Sigmoid colon (tissue), 7 donors: ENCODE measurements around the gene TULP3. TPM values are rescaled to one million over a fixed set of nuclear protein-coding genes. Genes with fewer than 3 reads are reported as not detected.

Source experiments
- DNase-seq: peaks from one replicate; pipeline ENCODE4 v3.0.0-alpha.2; 2019
- H3K27ac ChIP-seq, 4 donors: fragments of 200-600 bp; sonication (generic); one replicate each; pipeline ENCODE4 v1.5.1; 2016 to 2019; ENCODE audit warnings: mild to moderate bottlenecking in 1 of 4
- H3K27me3 ChIP-seq, 3 donors: fragments of 200-600 bp; sonication (generic); one replicate each; pipeline ENCODE4 v1.5.1; 2019; ENCODE audit warnings: mild to moderate bottlenecking in 1 of 3
- H3K36me3 ChIP-seq, 4 donors: fragments of 200-600 bp; sonication (generic); one replicate each; pipeline ENCODE4 v1.5.1; 2016 to 2019
- H3K4me1 ChIP-seq, 4 donors: fragments of 200-600 bp; sonication (generic); one replicate each; pipeline ENCODE4 v1.5.1; 2017 to 2019
- H3K4me3 ChIP-seq, 4 donors: fragments of 200-600 bp; sonication (generic); one replicate each; pipeline ENCODE4 v1.5.1; 2017 to 2019; ENCODE audit warnings: mild to moderate bottlenecking in 2 of 4, moderate library complexity in 1 of 4
- H3K9me3 ChIP-seq, 4 donors: fragments of 200-600 bp in 3 of 4; sonication (generic) in 3 of 4; one replicate each; pipeline versions ENCODE4 v1.5.1 to v1.6.1; 2013 to 2019
- CTCF ChIP-seq, 4 experiments: fragments of 450-650 bp in 3 of 4; fragments of 200-600 bp in 1 of 4; IDR thresholded peaks; one replicate each; pipeline ENCODE4 v1.5.1; 2016 to 2019; ENCODE audit warnings: antibody characterized with exemption in 4 of 4, mild to moderate bottlenecking in 3 of 4, moderate library complexity in 2 of 4
- EP300 ChIP-seq, 4 donors: sonication (generic); formaldehyde crosslinking; IDR thresholded peaks; one replicate each; pipeline ENCODE4 v1.6.1; 2017; ENCODE audit warnings: antibody characterized with exemption in 4 of 4
- POLR2A ChIP-seq, 2 donors: fragments of 450-650 bp; IDR thresholded peaks; one replicate each; pipeline ENCODE4 v1.6.1; 2016; ENCODE audit warnings: antibody characterized with exemption in 2 of 2, mild to moderate bottlenecking in 2 of 2, moderate library complexity in 2 of 2
- POLR2AphosphoS5 ChIP-seq, 4 donors: sonication (generic); formaldehyde crosslinking; IDR thresholded peaks; one replicate each; pipeline ENCODE4 v1.6.1; 2017; ENCODE audit warnings: antibody characterized with exemption in 4 of 4
- whole genome bisulfite sequencing, 2 donors: extraction: QIAGEN DNeasy Blood & Tissue Kit; methylation state at CpG; one replicate each; pipeline ENCODE4 v1.1.7; 2013; 5-methylcytosine and 5-hydroxymethylcytosine counted together
- intact Hi-C: fragments of 100-400 bp; cut with DNase I; formaldehyde crosslinking; loops from one replicate; pipeline ENCODE4 v1.15.1; 2023
- polyA plus RNA-seq, 3 donors: library from polyadenylated mRNA; stranded (reverse); fragments of 200-250 nt; gene quantifications; one replicate each; pipeline ENCODE4 v1.2.3, GENCODE V29; 2013
- total RNA-seq, 4 donors: library from RNA; depleted of rRNA; stranded (reverse); fragments of >200 nt; gene quantifications; one replicate each; pipeline ENCODE4 v1.1.0, GENCODE V29; 2016
- donor health status: healthy with polysubstance abuse.
- donor health status: Bipolar disorder and iron deficiency.
- donor health status: healthy.

The TULP3 gene
- total and polyA plus RNA-seq, 7 donors = 3.0 to 32.1 (median 17.8) TPM

DNA sequence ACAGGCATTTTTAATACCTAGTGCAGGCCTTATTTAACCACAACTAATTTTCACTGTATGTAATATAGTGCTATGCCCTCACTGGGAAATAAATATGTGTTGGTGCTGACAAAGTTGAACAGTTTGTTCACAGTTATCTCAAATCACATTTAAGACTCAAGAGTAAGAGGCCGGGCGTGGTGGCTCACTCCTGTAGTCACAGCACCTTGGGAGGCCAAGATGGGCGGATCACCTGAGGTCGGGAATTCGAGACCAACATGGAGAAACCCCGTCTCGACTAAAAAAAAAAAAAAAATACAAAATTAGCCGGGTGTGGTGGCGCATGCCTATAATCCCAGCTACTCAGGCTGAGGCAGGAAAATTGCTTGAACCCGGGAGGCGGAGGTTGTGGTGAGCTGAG lies 45.6 kb downstream of the TULP3 start:
- intact Hi-C loops = no loop called here
- peak; percentile 63 for DNase-seq
- H3K27ac ChIP-seq = no peak overlapping the region
- no peaks in the 10 kb centered on the region for H3K4me1 ChIP-seq
- TF ChIP-seq POLR2A (IDR thresholded peaks at IDR 0.05) = no peak
- TF ChIP-seq CTCF (IDR thresholded peaks at IDR 0.05) = no peak
- no peak for TF ChIP-seq EP300 (IDR thresholded peaks at IDR 0.05)
- 93 to 96% methylated on average over 11 of the region's 11 CpGs for WGBS, 2 donors
- no peak overlapping the region for H3K4me3 ChIP-seq
- H3K36me3 ChIP-seq = peaks cover 29 to 94% (median 55%) of the 10 kb centered on the region in 4 donors
- no peaks in the 10 kb centered on the region for H3K9me3 ChIP-seq
- H3K27me3 ChIP-seq = no peaks in the 10 kb centered on the region

DNA sequence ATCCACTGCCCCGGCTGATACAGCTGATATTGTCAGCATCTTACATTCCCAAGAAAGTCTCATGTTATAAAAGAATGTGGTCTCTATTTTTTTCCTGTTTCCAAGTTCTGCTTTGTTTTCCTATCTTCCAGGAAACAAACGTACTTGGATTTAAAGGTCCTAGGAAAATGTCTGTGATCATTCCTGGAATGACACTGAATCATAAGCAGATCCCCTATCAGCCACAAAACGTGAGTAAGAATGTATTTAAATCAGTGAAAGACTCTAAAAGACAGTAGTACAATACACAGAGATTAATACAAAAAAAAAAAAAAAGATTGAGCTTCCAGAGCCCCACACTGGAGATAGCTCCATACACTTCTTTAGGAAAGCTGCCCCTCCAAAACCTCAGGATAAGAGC lies 46.8 kb downstream of the TULP3 start:
- H3K27ac ChIP-seq = no peak overlapping the region
- no peak for DNase-seq
- no peak overlapping the region for H3K4me3 ChIP-seq
- H3K36me3 ChIP-seq = peaks cover 18 to 85% (median 45%) of the 10 kb centered on the region in 4 donors
- H3K9me3 ChIP-seq = no peaks in the 10 kb centered on the region
- WGBS, 2 donors = 86 to 88% methylated on average over 3 of the region's 3 CpGs
- no peak for TF ChIP-seq POLR2AphosphoS5 (IDR thresholded peaks at IDR 0.05)
- no peak for TF ChIP-seq EP300 (IDR thresholded peaks at IDR 0.05)
- TF ChIP-seq CTCF (IDR thresholded peaks at IDR 0.05) = no peak
- TF ChIP-seq POLR2A (IDR thresholded peaks at IDR 0.05) = no peak
- H3K4me1 ChIP-seq = no peaks in the 10 kb centered on the region
- no peaks in the 10 kb centered on the region for H3K27me3 ChIP-seq
- intact Hi-C loops = no loop called here

DNA sequence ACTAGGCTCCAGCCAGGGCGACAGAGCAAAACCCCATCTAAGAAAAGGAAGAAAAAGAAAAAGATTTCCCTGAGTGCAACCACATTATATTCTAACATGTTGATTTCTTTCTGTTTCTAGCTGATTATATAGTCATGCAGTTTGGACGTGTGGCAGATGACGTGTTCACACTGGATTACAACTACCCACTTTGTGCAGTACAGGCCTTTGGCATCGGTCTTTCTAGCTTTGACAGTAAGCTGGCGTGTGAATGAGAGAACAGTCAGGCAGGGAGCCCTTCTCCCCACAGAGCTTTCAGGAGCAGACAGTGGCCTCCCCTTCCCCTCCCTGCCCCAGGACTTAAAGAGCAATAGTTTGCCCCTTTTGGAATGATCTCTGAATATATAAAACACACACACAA lies 48.5 kb downstream of the TULP3 start:
- TF ChIP-seq POLR2A (IDR thresholded peaks at IDR 0.05) = no peak
- no peak for TF ChIP-seq CTCF (IDR thresholded peaks at IDR 0.05)
- no peak for TF ChIP-seq POLR2AphosphoS5 (IDR thresholded peaks at IDR 0.05)
- no peak for TF ChIP-seq EP300 (IDR thresholded peaks at IDR 0.05)
- 90% methylated on average over 5 of the region's 5 CpGs for WGBS, 2 donors
- no peaks in the 10 kb centered on the region for H3K4me1 ChIP-seq
- H3K36me3 ChIP-seq = peaks cover 18 to 70% (median 34%) of the 10 kb centered on the region in 4 donors
- DNase-seq = peak; percentile 20
- intact Hi-C loops = no loop called here
- no peak overlapping the region for H3K27ac ChIP-seq
- no peaks in the 10 kb centered on the region for H3K27me3 ChIP-seq
- H3K4me3 ChIP-seq = no peak overlapping the region
- H3K9me3 ChIP-seq = no peaks in the 10 kb centered on the region

GRCh38 chr12:2940564-2940963 lies 49.9 kb downstream of the TULP3 start:
- H3K36me3 ChIP-seq = peaks cover 10 to 56% (median 26%) of the 10 kb centered on the region in 4 donors
- 75 to 80% methylated on average over 10 of the region's 10 CpGs for WGBS, 2 donors
- no peak for TF ChIP-seq CTCF (IDR thresholded peaks at IDR 0.05)
- no peak for TF ChIP-seq POLR2A (IDR thresholded peaks at IDR 0.05)
- TF ChIP-seq EP300 (IDR thresholded peaks at IDR 0.05) = no peak
- TF ChIP-seq POLR2AphosphoS5 (IDR thresholded peaks at IDR 0.05) = no peak
- no peak overlapping the region for H3K27ac ChIP-seq
- H3K27me3 ChIP-seq = no peaks in the 10 kb centered on the region
- intact Hi-C loops = loop anchor here (5.0 kb wide), 1 partner anchor 88 kb away; no protein-coding TSS in a partner anchor
- DNase-seq = peak; percentile 63
- H3K9me3 ChIP-seq = no peaks in the 10 kb centered on the region
- H3K4me1 ChIP-seq = no peaks in the 10 kb centered on the region
- no peak overlapping the region for H3K4me3 ChIP-seq

DNA sequence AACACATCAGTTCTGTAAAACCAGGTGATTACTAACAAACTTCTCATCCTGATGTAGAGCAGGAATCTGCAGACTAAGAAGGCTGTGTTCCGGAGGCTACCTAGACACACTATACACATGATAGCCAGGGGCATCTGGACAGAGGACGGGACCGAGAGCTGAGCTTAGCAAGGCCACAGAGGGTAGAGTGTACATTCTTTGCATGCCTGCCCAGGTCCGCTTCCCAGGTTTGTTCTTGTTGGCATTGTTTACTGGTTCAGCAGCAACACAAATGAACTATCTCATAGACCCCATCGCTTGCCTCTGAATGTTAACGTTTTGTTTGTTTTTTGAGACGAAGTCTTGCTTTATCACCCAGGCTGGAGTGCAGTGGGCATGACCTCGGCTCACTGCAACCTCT lies 50.8 kb downstream of the TULP3 start:
- H3K4me3 ChIP-seq = no peak overlapping the region
- H3K27me3 ChIP-seq = no peaks in the 10 kb centered on the region
- H3K9me3 ChIP-seq = no peaks in the 10 kb centered on the region
- peak; percentile 25 for DNase-seq
- H3K4me1 ChIP-seq = no peaks in the 10 kb centered on the region
- no peak overlapping the region for H3K27ac ChIP-seq
- TF ChIP-seq POLR2A (IDR thresholded peaks at IDR 0.05) (no peak), POLR2AphosphoS5 (IDR thresholded peaks at IDR 0.05) (no peak), EP300 (IDR thresholded peaks at IDR 0.05) (no peak), CTCF (IDR thresholded peaks at IDR 0.05) (no peak)
- H3K36me3 ChIP-seq = peaks cover 8 to 47% (median 24%) of the 10 kb centered on the region in 4 donors
- intact Hi-C loops = loop anchor here (5.0 kb wide), 1 partner anchor 89 kb away; no protein-coding TSS in a partner anchor
- 81 to 88% methylated on average over 8 of the region's 8 CpGs for WGBS, 2 donors
